Neural progenitor cell (in vitro differentiated cells): ENCODE measurements around the gene PRLH.

ENCODE experiments used
- CTCF ChIP-seq: fragments of 200-600 bp; sonication (generic); IDR thresholded peaks from 2 replicates; pipeline ENCODE4 v1.5.1; 2017; ENCODE audit warnings: antibody characterized with exemption, mild to moderate bottlenecking
- EZH2 ChIP-seq: fragments of 200-600 bp; sonication (generic); IDR thresholded peaks from 2 replicates; pipeline ENCODE4 v1.6.1; 2017; ENCODE audit warnings: antibody characterized with exemption, mild to moderate bottlenecking, moderate library complexity
- EZH2phosphoT487 ChIP-seq: fragments of 200-600 bp; sonication (generic); IDR thresholded peaks from 2 replicates; pipeline ENCODE4 v1.6.1; 2017; ENCODE audit warnings: antibody characterized with exemption

DNA sequence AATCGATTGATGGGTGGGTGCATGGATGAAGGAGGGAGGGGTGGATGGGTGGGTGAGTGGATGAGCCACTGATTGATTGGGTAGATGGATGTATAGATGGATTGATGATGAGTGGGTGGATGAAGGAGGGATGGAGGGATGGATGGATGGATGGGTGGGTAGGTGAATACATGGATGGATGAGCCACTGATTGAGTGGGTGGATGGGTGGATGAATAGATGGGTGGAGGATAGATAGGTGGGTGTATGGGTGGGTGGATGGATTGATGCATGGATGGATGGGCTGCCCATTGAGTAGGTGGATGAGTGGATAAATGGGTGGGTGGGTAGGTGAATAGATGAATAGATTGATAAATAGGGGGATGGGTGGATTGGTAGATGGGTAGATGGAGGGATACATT, 48.4 kb upstream of the PRLH start:
- TF ChIP-seq CTCF (no peak), EZH2phosphoT487 (no peak), EZH2 (no peak)
